GM19324 (cell line): ENCODE measurements around the gene GPR15LG.

Source experiments
- ATAC-seq: cut with Tn5 transposase; IDR thresholded peaks from one replicate; pipeline ENCODE4 v1.9.1; 2021; ENCODE audit warnings: mild to moderate bottlenecking, moderate library complexity; ENCODE audit not compliant: unreplicated experiment, low FRiP score

GPR15LG gene

DNA sequence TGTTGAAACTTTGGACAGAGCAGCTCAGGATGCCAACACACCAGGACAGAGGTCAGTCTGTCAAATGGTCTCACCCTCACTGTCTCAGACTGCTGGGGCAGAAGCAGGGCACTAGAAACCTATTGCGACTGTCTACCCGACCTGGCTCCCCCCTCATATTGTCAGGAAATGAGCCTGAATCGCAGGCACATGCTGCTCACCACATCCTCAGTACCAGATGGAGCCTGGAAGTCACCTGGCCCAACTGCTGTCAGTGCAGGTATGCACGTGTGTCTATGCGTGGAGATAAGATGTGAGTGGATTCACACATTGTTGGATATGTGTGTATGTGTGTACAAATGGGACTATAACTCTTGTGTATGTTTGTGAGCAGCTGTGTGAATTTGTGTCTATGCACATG is 17.5 kb downstream of the GPR15LG start:
- ATAC-seq: no peak

- no peak for ATAC-seq
These were observed 19.7 kb downstream of the GPR15LG start for GRCh38 chr10:84193327-84193726.

- ATAC-seq: no peak
These were observed 20.3 kb downstream of the GPR15LG start for GRCh38 chr10:84193846-84194423.

DNA sequence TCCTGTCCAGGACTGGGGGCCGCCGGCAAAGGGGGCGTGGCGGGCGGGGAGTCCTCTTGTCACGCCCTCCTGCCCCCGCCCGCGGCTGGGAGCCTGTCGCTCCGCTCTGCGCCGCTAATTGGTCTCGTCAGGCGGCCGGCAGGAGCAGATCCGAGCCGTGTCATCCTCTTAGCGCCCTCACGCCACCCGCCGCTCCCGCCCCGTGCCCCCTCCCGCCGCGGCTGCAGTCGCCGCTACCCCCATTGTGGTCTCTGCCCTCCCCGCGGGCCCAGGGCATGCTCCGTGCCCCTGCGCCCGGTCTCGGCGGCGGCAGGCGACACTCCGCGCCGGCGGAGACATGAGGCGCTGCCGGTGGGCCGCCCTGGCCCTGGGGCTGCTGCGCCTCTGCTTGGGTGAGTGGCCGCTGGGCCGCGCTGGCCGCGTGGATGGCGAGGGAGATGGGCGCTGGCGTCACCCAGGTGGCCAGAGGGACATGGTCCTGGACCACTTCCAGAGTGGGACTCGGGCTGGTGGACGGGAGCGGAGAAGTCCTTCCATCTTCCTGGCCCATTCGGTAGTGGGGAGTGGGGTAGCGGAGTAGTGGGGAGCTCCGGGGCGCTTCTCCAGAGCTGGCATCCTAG is 20.9 kb downstream of the GPR15LG start, which contains the start of gene CDHR1:
TSS of gene CDHR1 (plus strand) at position 114 of the 620 bp plus-strand sequence. CDS start at position 338, 224 bp downstream.
- peak; percentile 83 for ATAC-seq

DNA sequence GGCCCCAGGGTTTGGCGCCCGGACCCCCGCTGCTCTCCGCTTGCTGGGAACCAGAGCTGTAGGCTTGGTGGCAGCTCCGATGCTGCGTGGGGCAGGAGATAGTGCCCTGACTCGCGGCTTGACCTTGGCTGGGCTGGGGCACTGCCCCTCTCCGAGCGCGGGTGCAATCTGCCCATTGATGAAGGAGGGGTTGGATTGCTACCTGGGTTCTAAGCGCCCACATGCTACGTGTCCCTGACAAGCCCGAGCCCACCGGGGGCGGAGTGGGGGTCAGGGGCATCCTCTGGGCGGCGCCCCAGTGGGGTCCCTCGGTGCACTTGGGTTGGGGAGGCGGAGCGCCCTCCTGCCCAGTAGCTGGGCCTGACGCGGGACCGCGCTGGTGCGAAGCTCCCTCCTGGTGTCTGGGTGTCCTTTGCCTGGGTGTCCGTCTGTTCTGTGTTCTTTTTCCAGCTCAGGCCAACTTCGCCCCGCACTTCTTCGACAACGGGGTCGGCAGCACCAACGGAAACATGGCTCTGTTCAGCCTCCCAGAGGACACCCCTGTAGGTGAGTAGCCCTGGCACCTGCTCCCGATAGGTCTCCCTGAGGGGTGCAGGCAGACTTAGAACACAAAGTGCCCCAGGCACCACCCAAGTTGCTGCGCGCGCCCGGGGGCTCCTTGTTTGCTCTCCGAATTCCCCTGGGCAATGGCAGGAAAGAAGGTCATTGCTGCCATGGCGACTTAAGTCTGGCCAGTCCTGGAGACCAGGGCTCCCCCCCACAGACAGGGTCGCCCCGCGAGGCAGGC is 21.6 kb downstream of the GPR15LG start:
- ATAC-seq: no peak

GRCh38 chr10:84196083-84196482 is 22.5 kb downstream of the GPR15LG start:
- no peak for ATAC-seq

GRCh38 chr10:84196941-84197340 is 23.3 kb downstream of the GPR15LG start:
- ATAC-seq: no peak

GRCh38 chr10:84197643-84198042 is 24.0 kb downstream of the GPR15LG start:
- ATAC-seq: no peak

DNA sequence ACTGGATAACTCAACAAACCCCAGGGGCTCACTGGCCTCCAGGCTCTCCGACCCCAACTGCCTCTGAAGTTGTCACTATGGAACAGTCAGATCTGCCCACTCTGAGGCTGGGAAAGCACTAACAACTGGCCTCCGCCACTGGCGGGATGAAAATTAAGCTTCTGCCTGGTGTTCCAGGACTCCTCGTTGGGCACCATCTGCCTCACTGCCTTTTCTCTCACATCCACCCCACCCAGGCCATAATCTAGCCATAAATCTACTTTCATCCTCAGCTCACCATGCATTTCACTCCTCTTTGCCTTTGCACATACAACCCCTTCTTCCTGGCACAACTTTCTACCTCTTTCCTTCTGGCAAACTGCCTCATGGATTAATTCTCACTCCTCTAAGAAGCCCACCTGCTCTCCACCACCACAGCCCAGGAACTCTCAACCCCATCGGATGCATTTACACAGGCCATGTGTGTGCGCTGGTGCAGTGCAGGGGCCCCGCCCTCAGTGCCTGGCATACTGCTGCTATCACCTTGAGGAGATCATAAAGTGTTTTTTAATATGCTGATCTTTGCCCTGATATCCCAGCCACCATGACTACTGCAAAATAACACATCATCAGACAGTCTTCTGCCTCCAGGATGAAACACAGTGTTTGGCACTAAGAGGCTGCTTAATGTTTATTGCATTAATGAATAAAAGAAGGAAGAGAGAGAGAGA is 24.8 kb downstream of the GPR15LG start:
- ATAC-seq: no peak

GRCh38 chr10:84200537-84201243 is 27.1 kb downstream of the GPR15LG start:
- no peak for ATAC-seq

- ATAC-seq: no peak
These were observed 27.6 kb downstream of the GPR15LG start for GRCh38 chr10:84201244-84201606.

DNA sequence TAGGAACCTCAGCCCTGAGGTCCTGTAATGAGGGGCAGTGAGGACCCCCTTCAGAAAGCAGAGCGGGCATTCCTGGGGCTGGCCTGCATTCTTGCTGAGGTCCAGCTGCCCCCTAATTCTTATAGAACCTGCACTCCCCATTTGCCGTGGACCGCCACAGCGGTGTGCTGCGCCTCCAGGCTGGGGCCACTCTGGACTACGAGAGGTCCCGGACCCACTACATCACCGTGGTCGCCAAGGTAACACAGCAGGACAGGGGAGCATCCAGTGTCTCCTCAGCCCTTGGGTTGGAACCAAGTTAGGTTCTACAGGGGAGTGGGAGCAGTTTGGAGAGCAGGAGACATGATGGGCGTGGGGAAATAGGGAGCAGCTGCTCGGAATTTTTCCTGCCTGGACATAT is 28.1 kb downstream of the GPR15LG start:
- no peak for ATAC-seq

DNA sequence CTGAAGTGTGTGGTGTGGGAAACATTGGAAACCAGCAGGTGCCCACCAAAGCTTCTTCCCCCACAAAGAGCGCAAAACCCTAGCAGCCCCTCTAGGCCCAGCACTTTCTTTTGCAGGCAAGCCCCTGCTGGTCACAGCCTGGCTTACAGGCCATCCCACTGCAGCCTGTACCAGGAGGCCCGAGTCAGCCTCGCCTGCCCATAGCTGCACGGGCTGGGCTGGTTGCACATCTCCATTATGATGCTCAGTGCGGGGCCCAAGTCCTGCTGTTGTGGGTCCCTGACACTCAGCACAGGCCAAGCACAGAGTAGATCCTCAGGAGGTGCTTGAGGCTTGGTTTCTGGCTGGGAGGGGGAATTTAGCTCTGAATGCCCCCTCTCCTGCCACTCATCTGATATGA is 28.7 kb downstream of the GPR15LG start:
- ATAC-seq: no peak

GRCh38 chr10:84204122-84204521 is 30.5 kb downstream of the GPR15LG start:
- ATAC-seq: peak; percentile 67

GRCh38 chr10:84204610-84205009 is 31.0 kb downstream of the GPR15LG start:
- no peak for ATAC-seq

DNA sequence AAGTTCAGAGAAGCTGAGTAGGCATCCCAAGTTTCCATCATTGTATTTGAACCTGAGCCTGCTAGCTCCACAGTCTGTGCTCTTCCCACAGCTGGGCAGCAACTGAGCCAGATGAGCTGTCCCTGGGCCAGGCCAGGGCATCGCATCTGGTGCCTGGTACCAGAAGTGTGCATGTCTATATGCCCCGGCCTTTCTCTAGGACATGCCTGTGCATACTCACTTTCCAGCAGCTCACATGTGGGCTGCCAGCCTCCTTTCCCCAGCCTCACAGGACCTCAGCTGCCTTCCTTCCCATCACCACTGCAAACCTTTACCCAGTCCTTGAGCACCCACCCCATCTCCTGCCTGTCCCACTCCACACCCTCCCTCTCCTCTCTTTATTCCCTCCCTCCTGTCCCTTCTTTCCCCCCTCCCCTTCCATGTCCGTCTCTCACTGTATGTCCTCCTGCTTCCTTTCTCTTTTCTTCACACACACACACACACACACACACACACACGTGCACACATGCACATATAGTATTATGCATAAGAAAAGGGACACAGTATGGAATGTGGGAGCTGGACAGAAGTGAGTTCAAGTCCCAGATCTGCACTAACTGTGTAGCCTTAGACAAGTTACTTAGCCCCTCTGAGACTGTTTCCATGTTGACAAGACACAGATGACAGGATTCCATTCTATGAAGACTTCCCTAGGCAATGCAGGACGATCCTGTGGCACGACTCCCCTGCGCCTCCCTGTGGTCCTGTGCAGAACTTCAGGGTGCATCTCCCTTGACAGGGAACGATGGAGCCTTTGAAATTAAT is 31.6 kb downstream of the GPR15LG start:
- no peak for ATAC-seq

DNA sequence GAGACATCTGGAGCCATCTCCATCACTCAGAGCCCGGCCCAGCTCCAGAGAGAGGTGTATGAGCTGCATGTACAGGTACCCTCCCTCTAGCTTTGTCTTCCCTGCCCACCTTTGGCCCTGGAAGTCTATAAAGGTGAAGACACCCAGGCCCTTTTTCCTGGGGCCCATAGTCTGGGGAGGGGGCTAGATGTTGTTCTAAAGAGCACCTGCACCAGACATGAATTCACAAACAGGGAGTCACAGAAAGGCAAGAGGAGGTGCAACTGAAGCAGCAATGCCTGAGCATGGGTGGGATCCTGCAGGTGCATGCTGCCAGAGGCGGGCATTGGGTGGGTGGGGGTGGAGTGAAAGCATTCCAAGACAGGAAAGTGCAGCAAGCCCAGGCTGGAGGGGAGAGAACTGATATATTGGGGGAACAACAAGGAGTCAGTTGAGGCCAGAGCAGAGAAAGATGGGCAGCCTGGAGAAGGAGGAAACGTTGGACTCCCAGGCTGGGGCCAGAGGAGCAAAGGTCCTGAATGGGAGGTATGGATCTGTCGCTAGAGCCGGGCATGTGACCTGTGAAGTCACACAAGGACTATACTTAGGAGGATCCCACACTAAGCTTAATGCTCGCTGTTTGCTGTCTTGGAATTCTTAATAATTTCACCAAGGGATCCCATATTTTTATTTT is 32.4 kb downstream of the GPR15LG start:
- no peak for ATAC-seq

- ATAC-seq: no peak
These were observed 34.4 kb downstream of the GPR15LG start for GRCh38 chr10:84208023-84208422.

GRCh38 chr10:84211566-84211965 is 38.0 kb downstream of the GPR15LG start:
- no peak for ATAC-seq
